Measurements from ENCODE around the gene HOXD11. TPM values are rescaled to one million over a fixed set of nuclear protein-coding genes. Genes with fewer than 3 reads are reported as not detected.

HOXD11 gene
- total and polyA plus RNA-seq, 11 donors = not detected

- Histone ChIP-seq H3K9me3 (no peaks in the 10 kb centered on the region), H3K4me1 (peaks cover 0 to 50% (median 17%) of the 10 kb centered on the region in 12 donors), H3K27me3 (peaks cover 90 to 100% (median 100%) of the 10 kb centered on the region in 9 donors), H3K27ac (peak overlapping the region in 1 of 12 donors; percentile 55), H3K4me3 (no peak overlapping the region), H3K36me3 (no peaks in the 10 kb centered on the region)
- intact Hi-C loops (cut with DNase I) = no loop called here
- 6 to 17% (median 12%) methylated on average over 2 of the region's 2 CpGs for WGBS, 4 donors
- ATAC-seq (no peak), DNase-seq (peak in 1 of 5 donors; percentile 3)
- TF ChIP-seq POLR2A (IDR thresholded peaks at IDR 0.05) (no peak), CTCF (IDR thresholded peaks at IDR 0.05) (no peak)
Observed at GRCh38 chr2:176101216-176101830, 5.8 kb upstream of the HOXD11 start.

DNA sequence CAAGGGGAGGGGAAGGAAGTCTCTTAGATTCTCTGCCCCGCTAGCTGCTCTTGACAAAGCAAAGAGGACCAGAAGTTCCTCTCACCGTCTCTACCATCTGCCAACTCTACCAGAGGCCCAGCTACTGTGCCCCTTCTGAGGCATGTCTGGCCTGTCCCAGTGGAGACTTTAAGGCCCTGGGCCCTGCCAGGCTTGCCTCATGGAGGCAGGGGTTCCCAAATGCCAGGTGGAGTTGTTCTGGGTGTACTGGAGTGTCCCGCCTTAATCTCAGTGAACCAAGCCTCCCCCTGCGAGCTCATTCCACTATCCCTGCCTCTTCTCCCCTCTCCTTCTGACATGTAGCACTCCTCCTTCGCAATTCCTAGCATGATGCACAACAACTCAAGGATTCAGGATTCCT lies 5.2 kb upstream of the HOXD11 start:
- WGBS, 4 donors = 18 to 34% (median 26%) methylated on average over 5 of the region's 5 CpGs
- Histone ChIP-seq H3K4me1 (peaks cover 0 to 50% (median 14%) of the 10 kb centered on the region in 12 donors), H3K27me3 (peaks cover 90 to 100% (median 100%) of the 10 kb centered on the region in 9 donors), H3K27ac (peak overlapping the region in 1 of 12 donors; percentile 55), H3K9me3 (no peaks in the 10 kb centered on the region), H3K4me3 (no peak overlapping the region), H3K36me3 (no peaks in the 10 kb centered on the region)
- DNase-seq (peak in 1 of 5 donors; percentile 7), ATAC-seq (no peak)
- no peak for TF ChIP-seq POLR2A (IDR thresholded peaks at IDR 0.05)
- no peak for TF ChIP-seq CTCF (IDR thresholded peaks at IDR 0.05)
- intact Hi-C loops (cut with DNase I) = no loop called here

DNA sequence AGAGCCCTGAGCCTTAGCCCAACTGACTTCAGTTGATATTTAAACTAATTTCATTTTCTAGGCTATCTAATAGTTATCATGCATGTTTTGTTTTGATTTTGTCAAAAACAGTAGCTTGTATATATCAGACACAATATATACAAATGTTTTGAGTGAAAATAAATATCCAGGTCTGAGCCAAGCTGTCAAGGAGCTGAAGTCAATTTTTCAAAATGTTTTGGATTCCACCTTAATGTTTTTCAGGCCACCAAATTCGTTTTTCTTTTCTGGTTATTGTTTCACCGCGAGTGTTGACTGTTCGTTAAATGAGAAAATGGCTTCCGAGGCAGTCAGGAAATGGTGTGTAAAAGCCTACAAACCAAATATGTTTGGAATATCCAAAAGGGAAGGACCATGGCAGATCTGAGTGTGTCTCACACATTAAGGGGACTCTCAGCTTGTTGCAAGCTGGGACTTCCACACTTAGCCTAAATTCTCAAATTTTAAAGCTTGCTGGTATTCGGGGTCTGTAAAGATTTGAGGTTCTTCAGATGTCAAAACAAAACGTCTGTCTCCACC lies 4.7 kb upstream of the HOXD11 start:
- Histone ChIP-seq H3K36me3 (no peaks in the 10 kb centered on the region), H3K27ac (peak overlapping the region in 1 of 12 donors; percentile 55), H3K9me3 (no peaks in the 10 kb centered on the region), H3K4me1 (peaks cover 0 to 50% (median 13%) of the 10 kb centered on the region in 12 donors), H3K27me3 (peaks cover 90 to 100% (median 100%) of the 10 kb centered on the region in 9 donors), H3K4me3 (no peak overlapping the region)
- no peak for DNase-seq
- no peak for ATAC-seq
- intact Hi-C loops (cut with DNase I) = no loop called here
- TF ChIP-seq POLR2A (IDR thresholded peaks at IDR 0.05) (no peak), CTCF (IDR thresholded peaks at IDR 0.05) (no peak)
- WGBS, 4 donors = 14 to 20% (median 15%) methylated on average over 7 of the region's 7 CpGs

GRCh38 chr2:176103194-176103593 lies 3.9 kb upstream of the HOXD11 start:
- H3K9me3 ChIP-seq = no peaks in the 10 kb centered on the region
- peak overlapping the region in 1 of 12 donors; percentile 90 for H3K27ac ChIP-seq
- no peak for DNase-seq
- WGBS, 4 donors = 17 to 26% (median 22%) methylated on average over 7 of the region's 7 CpGs
- intact Hi-C loops (cut with DNase I) = no loop called here
- peaks cover 89 to 99% (median 96%) of the 10 kb centered on the region in 9 donors for H3K27me3 ChIP-seq
- no peak for ATAC-seq
- peak overlapping the region in 1 of 12 donors; percentile 7 for H3K4me3 ChIP-seq
- no peaks in the 10 kb centered on the region for H3K36me3 ChIP-seq
- peaks cover 0 to 49% (median 9%) of the 10 kb centered on the region in 12 donors for H3K4me1 ChIP-seq
- no peak for TF ChIP-seq CTCF (IDR thresholded peaks at IDR 0.05)
- TF ChIP-seq POLR2A (IDR thresholded peaks at IDR 0.05) = no peak

Data from heart left ventricle (tissue), 16 donors.